ENCODE data around the gene SASH3.

DNA sequence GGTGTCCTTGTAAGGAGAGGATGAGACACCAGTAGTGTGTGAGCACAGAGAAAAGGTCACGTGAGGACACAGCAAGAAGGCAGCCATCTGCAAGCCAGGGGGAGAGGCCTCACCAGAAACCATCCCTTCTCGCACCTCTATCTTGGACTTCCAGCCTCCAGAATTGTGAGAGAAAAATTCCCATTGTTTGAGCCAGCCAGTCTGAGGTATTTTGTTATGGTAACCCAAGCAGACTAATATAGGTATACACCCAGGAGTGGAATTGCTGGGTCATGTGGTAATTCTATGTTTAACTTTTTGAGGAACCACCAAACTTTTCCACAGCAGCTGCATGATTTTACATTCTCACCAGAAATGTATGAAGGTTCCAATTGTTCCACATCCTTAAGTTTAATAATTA lies 38.4 kb downstream of the SASH3 start:
- no peak for TF ChIP-seq POU2F2 (IDR thresholded peaks at IDR 0.05; ENCODE audit: low read depth, low read length)
- no peak for TF ChIP-seq POLR2AphosphoS5 (IDR thresholded peaks at IDR 0.05; ENCODE audit: low read depth, low read length)
- no peak for TF ChIP-seq POLR2A (IDR thresholded peaks at IDR 0.05; ENCODE audit: low read depth, low read length)
